LNCaP clone FGC (cell line): Measurements from ENCODE around the gene DPH6.
A peak's percentile ranks its signal among the peaks of the same experiment; 100 is the strongest.
"Not testable (repeated sequence)": the region's sequence is repeated elsewhere in the genome, so short reads cannot be mapped to it uniquely, and the experiment has no call there.

Experiments
- DNase-seq: peaks from one replicate; pipeline ENCODE4 v3.0.0-alpha.2; 2011; ENCODE audit warnings: low read depth
- H3K4me3 ChIP-seq: 2 replicates; pipeline ENCODE4 v1.5.1; 2011; ENCODE audit warnings: mild to moderate bottlenecking, low read depth, low read length, control low read depth
- CTCF ChIP-seq: IDR thresholded peaks from 2 replicates; pipeline ENCODE4 v1.5.1; 2012; ENCODE audit warnings: mild to moderate bottlenecking; ENCODE audit not compliant: control insufficient read depth, insufficient read depth; ENCODE audit errors: extremely low read depth

The DPH6 gene

GRCh38 chr15:35545824-35546510 lies at the start of gene DPH6:
Gene DPH6 (minus strand): TSS chr15:35546165. CDS start chr15:35546141, 24 bp downstream.
- peak within 1 kb of the TSS; percentile 83 for H3K4me3 ChIP-seq
- DNase-seq = peak; percentile 50
- TF ChIP-seq CTCF = 0 out of 2 replicates have a peak, but pooled peaks have one; percentile 5

- no peak overlapping the region for H3K4me3 ChIP-seq
- no peak for TF ChIP-seq CTCF
- peak; percentile 2 for DNase-seq
Measured at GRCh38 chr15:35595656-35596055, 49.7 kb upstream of the DPH6 start.

- DNase-seq, H3K4me3 ChIP-seq: not testable (repeated sequence)
Measured at GRCh38 chr15:35591987-35592386, 46.0 kb upstream of the DPH6 start.

GRCh38 chr15:35583863-35584528 lies 38.0 kb upstream of the DPH6 start:
- DNase-seq = no peak
- no peak for TF ChIP-seq CTCF
- no peak overlapping the region for H3K4me3 ChIP-seq

GRCh38 chr15:35580606-35581005 lies 34.6 kb upstream of the DPH6 start:
- TF ChIP-seq CTCF = no peak
- no peak overlapping the region for H3K4me3 ChIP-seq
- no peak for DNase-seq

- DNase-seq = no peak
- no peak for TF ChIP-seq CTCF
Measured at GRCh38 chr15:35567392-35567791, 21.4 kb upstream of the DPH6 start.

GRCh38 chr15:35566991-35567390 lies 21.0 kb upstream of the DPH6 start:
- no peak for TF ChIP-seq CTCF
- no peak for DNase-seq
- H3K4me3 ChIP-seq = no peak overlapping the region

More at GRCh38 chr15:35567392-35567791, 21.4 kb upstream of the DPH6 start:
- no peak overlapping the region for H3K4me3 ChIP-seq
